ENCODE results near the gene B4GALNT4.
"Not testable (repeated sequence)": the region's sequence is repeated elsewhere in the genome, so short reads cannot be mapped to it uniquely, and the experiment has no call there.

The B4GALNT4 gene

DNA sequence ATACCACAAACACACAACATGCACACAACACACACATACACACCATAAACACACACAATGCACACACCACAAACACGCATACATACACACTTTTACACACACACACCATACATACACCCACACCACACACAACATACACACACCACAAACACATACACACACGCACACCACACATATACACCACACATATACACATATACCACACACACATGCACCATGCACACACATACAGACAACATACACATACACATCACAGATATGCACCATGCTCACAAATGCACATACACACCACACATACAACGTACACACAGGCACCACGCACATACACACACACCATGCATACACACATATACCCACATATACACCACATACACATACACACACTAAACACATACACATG lies 11.7 kb upstream of the B4GALNT4 start:
- DNase-seq (ENCODE audit: low read depth in 2 of 2), result no peak

DNA sequence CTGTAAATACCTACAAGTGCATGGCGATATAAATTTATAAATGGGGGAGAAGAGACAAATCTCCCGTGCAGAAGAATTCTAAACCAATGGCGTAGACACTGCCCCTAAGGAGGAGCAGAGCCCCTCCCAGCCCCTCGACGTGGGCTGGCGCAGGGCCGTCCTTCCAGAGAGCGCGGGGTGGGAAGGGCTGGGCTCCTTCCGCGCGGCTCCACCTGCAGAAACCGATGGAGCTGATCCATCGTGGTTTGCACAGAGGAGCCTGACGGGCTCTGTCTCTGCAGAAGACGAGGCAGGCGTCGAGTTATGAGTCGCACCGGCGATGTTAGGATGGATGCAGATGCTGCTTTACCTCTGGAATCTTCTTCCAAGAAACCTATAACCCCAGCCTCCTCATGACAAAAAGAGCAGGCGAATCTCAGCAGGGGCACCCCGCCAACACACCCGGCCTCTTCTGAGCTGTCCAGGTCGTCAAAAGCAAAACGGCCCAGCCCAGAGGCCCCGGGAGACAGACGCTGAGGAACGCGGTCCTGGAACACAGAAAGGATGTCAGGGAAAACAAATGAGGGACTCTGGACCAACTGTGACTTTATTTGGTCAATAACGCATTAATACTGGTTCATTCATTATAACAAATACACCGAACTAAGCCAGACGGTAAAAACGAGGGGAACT lies 11.0 kb upstream of the B4GALNT4 start:
- no peak for DNase-seq (ENCODE audit: low read depth in 2 of 2)

DNA sequence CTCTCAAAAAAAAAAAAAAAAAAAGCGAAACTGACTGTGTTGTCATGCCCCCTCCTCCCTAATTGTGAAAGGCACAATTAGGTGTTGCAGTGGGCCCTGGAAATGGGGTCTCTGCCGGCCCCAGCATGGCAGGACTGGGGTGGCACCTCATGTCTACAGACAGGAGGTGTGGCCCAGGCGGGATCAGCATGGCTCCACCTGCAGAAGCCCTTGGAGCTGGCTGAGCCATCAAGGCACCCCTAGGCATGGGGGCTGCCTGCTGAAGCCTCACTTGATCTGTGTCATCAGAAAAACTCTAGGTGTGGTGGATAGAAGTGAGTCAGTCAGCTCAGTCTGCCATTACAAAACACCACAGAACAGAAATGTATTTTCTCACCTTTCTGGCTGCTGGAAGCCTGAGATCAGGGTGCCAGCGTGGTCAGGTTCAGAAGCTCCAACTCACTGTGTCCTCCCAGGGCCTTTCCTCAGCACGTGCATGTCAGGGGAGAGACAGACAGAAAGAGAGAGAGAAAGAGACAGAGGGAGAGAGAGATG lies 10.1 kb upstream of the B4GALNT4 start:
- DNase-seq (ENCODE audit: low read depth in 2 of 2), result peak in 1 of 2 donors; percentile 14

DNA sequence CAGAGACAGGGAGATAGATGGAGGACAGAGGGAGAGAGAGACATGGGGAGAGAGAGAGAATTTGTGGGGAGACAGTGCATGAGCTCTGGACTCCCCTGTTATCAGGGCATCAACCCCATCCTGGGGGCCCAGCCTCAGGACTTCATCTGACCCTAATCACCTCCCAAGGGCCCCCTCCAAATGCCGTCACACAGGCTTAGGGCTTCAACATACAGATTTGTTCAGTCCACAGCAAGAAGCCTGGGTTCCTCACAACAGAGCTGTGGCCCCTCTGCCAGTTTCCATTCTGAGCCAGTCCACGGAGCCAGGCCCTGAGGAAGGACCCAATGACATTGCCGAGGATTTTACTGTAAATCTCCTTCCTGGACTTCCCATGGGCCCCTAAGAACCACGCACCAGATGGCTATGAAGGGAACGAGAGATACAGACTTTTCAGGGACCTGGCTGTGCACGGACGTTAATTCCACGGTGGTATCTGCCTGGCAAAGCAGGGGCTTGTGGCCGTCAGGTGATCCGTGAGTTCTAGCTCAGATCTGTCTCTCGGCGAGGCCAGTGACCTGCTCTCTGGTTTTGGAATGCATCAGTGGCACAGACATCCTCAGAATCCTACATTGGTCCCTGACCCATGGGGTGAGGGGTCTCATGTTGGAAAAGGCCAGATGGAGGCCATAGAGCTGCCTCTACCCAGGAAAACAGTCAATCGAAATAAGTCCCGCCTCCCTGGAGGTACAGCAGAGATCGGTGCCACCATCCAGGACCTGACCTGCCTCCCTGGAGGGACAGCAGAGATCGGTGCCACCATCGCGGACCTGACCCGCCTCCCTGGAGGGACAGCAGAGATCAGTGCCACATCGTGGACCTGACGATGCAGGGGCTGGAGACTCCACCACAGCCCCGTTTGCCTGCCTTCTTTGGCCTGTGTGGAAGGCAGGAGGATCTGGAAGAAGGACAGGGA lies 8.7 kb upstream of the B4GALNT4 start:
- no peak for DNase-seq (ENCODE audit: low read depth in 2 of 2)

DNA sequence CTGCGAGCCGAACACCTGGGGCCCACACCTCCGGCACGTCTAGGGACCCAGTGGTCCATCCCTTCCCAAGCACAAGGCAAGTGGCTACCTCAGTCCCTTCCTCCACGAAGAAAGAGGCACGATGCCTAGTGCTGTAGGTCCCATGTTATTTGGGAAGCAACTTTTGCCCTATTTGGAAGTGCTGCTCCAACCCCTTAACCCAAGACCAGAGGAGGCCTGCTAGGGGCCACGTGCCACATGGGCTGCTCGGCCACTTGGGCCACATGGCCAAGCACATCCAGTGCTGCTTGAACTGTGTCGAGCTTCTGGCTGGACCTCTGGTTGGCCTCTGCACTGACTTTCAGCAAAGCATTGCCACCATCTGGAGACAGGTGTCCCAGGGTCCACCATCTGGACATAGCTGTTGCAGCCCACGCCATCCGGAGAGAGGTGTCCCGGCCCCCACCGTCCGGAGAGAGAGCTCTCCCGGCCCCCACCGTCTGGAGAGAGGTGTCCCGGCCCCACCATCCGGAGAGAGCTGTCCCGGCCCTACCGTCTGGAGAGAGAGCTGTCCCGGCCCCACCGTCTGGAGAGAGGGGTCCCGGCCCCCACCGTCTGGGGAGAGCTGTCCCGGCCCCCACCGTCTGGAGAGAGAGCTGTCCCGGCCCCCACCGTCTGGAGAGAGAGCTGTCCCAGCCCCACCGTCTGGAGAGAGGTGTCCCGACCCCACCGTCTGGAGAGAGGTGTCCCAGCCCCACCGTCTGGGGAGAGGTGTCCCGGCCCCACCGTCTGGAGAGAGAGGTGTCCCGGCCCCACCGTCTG lies 6.5 kb upstream of the B4GALNT4 start:
- no peak for DNase-seq (ENCODE audit: low read depth in 2 of 2)

DNA sequence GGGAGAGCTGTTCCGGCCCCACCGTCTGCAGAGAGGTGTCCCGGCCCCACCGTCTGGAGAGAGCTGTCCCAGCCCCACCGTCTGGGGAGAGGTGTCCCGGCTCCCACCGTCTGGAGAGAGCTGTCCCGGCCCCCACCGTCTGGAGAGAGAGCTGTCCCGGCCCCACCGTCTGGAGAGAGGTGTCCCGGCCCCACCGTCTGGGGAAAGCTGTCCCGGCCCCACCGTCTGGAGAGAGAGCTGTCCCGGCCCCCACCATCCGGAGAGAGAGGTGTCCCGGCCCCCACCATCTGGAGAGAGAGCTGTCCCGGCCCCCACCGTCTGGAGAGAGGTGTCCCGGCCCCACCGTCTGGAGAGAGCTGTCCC lies 5.9 kb upstream of the B4GALNT4 start:
- not testable (repeated sequence) for DNase-seq (ENCODE audit: low read depth in 2 of 2)

DNA sequence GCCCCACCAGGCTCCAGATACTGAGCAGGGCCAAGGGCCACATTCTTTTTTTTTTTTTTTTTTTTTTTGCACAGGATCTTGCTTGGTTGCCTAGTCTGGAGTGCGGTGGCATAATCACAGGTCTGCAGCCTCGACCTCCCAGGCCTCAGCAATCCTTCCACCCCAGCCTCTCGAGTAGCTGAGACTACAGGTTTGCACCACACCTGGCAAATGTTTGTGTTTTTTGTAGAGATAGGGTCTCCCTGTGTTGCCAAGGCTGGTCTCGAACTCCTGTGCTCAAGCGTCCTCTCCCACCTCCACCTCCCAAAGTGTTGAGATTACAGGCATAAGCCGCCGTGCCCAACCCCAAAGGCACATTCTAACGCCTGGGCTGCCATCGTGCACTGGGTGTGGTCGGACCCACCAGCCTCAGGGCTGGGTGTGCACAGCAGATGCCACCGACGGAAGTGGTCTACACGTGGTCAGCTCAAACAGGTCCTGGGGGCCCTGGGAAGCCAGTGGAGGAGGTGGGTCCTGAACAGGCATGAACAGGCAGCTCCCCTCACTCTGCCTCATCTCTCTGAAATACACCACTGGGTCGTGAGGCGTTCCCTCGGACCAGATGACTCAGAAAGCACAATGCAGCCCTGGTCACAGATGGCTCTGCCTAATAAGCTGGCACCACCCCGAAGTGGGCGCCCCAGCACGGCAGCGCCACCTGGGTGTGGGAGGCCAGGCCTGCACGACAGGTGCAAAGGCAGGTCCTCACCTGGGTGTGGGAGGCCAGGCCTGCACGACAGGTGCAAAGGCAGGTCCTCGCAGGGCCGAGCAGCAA lies 5.1 kb upstream of the B4GALNT4 start:
- DNase-seq (ENCODE audit: low read depth in 2 of 2), result peak in 1 of 2 donors; percentile 46

DNA sequence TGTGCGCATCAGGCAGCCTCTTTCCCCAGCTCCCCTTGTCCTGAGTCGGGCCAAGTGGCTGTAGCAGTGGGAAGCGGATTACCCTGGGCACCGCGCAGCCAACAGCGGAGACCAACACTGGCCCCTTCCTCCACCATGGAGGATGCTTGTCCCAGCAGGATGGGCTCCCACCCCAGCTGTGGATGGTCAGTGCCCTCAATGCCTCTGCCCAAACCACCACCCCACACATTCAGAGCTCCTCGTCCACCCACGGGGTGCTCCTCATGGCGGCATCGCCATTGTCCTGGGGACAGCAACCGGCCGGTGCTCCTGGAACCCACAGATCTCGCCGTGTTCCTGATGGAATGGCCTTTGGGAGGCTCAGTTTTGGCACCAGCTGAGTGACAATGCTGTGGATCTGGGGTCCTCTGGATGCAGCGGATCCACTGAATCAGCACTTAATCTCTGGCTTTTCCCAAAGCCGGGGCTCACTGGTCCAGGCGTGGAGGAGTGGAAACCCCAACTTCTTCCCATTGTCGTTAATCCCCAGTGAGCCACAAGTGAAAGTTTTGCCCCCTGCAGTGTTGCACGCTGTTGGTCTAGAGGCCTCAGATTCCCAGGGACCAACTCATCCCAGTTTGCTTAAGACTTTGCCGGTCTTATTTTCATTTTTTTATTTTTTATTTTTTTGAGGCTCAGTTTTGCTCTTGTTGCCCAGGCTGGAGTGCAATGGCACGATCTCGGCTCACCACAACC lies 4.1 kb upstream of the B4GALNT4 start:
- DNase-seq (ENCODE audit: low read depth in 2 of 2), result no peak

DNA sequence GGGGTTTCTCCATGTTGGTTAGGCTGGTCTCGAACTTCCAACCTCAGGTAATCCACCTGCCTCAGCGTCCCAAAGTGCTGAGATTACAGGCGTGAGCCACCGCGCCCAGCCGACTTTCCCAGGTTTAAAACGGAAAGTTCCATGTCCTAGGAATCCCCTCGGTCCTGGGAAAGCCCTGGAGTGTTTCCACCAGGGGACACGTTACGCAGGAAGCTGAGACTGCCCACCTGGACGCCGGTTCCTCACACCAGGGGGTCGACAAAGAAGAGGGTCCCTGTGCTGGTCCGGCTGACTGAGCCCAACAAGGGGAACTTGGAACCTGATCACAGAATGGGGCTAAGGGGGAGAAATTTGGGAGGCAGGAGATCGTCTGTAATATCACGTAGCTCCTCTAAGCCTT lies 3.5 kb upstream of the B4GALNT4 start:
- DNase-seq (ENCODE audit: low read depth in 2 of 2), result no peak

DNA sequence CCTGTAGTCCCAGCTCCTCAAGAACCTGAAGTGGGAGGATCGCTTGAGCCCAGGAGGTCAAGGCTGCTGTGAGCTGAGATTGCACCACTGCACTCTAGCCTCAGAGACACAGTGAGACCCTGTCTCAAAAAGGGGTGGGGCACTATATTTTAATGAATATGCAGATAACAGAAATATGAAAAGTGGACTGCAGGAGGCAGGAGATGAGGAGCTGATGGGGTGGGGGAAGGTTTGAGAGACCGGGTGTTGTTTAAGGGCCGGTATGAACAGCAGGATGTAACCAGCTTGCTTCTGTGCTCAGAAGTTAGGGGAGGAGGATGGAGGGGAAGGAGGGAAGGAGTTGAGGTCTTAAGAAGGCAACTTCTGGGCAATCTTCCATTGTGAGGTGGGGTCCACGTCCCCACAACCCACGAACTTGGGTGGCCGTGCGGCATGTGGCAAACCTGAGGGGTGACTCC lies 1.3 kb upstream of the B4GALNT4 start:
- DNase-seq (ENCODE audit: low read depth in 2 of 2), result no peak

DNA sequence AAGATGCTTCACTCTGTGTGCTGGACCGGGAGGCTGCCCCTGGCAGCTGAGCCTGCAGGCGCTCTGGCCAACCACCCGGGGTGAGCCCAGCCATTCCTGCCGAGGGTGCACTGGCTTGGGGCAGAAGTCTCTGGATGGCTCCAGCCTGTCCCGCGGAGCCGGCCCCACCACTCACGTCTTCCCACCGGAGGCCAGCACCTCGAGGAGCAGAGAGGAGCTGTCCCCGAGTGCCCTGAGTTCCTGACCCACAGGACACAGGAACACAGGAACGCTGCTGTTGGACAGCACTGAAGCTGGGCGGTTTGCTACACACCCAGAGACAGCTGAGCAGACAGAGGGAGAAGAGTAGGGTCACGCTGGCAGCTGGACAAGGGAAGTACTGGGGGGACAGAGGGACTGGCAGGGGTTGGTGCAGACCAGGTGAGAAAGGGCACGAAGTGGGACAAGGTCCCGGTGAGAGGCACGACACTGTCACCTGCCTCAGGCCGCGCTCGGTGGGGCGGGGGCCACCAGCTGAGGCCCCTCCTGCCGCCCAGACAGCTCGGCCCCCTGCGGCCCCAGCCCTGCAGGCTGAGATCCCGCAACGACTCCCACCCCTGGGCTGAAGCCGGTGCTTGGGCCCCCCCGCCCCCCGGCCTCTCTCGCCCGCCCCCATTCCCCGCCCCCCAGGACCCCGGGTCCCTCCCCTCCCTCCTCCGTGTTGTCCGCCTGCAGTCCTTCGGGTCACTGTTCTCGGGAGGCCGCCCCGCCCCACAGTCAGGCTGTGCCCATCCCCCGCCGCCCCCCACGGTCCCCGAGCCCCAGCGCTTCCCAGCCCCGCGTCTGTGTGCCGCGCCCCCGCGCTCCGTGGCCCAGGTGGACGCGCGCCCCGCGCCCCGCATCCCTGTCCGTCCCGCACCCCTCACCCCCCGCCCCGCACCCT lies 624 bp upstream of the B4GALNT4 start:
- no peak for DNase-seq (ENCODE audit: low read depth in 2 of 2)

DNA sequence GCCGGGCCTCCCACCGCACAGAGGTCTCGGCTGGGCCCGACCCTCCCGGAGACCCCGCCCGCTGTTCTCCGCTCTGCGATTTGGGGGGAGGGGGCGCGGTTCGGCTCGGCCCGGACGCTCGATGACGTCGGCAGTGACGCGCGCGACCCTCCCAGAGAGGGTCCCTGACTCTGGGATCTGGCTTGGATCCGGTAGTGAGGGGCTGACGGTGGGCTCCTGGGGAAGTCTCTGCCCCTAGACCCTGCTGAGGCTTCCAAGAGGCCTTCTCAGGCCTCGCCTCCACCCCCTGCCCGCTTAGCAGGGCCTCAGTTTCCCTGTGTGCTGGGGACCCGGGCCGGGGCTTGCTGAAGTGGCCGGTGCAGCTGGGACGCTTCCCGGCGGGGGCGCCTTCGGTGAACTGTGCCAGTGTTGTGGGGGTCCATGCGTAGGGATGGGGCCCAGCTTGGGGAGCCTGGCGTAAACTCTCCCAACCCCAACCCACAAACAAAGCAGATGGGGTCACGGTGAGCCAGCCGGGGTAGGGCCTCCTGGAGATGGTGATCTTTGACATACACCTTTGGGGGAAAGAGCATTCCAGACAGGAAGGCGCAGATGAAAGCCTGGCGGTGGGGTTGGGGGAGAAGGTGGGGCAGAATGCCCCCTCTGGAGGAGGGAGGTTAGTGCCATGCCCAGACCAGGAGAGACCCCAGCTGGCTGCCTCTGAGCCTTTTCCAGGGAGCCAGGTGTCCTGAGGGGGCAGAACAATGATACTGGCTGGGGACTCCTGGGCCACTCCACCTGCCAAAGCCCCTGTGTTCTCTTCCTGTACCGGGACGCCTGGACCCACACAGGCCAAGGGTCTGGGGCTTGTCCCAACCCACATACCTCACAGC lies 1.0 kb downstream of the B4GALNT4 start:
- DNase-seq (ENCODE audit: low read depth in 2 of 2), result no peak

DNA sequence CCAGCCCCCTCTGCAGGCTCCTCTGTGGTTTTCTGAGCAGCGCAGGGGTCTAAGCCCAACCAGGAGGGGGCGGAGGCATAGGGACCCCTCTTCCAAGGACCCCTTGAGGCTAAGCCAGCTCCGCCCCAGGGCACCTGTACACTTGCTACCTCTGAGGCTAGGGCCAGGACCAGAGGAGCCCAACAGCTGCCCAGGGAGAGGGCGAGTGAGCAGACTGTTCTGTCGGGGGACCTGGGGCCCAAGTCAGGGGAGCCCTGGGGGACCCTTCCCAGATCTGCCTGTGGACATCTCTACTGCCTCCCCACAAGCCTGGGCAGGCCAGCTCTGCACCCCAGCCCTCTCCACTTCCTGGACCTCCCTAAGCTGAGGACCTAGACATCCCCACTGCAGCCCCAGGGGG lies 1.8 kb downstream of the B4GALNT4 start:
- no peak for DNase-seq (ENCODE audit: low read depth in 2 of 2)

DNA sequence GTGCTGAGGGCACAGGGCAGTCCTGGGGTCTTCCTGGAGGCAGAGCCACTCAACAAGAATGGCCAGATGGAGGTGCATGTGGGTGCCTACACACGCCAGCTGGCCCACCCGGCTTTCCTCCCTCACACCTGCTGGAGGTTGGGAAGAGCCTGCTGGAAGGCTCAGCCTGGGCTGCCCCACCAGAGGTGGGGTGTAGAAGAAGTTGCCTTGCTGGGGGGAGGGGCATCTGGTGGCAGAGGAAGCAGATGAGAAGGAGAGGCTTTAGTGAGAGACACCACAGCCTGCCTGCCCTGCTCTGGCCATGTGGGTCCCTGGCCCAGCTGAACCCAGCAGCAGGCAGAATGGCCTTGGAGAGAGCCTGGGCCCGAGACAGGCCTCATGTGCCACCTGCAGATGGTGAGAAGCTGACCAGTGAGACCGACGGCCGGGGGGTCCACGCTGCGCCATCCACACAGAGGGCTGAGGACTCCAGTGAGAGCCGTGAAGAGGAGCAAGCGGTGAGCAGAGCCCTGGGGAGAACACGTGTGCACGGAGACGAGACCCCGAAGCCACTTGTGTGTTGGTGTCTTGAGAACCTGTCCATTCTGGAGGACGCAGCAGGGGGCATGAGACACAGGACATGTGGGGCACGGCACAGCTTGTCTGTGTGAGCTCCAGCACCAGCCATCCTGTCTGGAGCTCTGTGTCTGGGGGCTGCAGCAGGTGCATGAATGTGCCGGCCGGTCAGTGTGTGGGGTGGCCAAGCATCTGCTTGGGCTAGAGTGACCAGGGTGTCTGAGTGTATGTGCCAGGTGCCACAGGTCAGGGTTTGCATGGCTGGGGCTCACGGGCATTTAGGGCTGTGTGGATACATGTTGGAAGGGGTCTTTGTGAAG lies 2.7 kb downstream of the B4GALNT4 start:
- no peak for DNase-seq (ENCODE audit: low read depth in 2 of 2)

DNA sequence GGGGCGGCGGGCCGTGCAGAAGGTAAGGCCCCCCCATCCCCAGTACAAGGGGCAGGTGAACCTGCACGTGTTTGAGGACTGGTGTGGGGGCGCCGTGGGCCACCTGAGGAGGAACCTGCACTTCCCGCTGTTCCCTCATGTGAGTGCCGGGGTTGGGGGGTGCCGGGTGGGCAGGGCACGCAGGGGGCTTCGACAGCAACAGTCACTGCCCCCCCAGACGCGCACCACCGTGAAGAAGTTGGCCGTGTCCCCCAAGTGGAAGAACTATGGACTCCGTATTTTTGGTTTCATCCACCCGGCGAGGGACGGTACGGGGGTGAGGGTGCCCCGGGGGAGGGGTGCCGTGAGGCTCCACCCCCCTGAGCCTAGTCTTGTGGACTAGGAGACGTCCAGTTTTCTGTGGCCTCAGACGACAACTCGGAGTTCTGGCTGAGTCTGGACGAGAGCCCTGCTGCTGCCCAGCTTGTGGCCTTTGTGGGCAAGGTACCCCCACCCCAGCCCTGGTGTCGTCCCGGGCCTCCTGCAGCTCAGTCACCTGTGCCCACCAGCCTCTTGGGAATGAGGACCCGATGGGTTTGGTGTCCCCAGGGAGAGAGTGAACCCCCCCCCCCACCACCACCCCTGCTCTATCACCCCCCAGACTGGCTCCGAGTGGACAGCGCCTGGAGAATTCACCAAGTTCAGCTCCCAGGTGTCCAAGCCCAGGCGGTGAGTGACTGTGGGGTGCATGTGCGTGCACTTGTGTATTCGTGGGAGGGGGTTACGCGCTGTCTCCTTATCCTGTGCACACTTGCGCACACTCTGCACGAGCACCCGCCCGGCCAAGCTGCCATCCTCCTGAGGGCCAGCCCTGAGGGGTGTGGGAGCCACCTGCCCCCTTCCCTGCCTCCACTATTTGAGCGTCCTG lies 3.8 kb downstream of the B4GALNT4 start:
- DNase-seq (ENCODE audit: low read depth in 2 of 2), result no peak
